Body of pancreas (tissue), 4 donors: ENCODE measurements around the gene TTC7B.

Experiments used
- CTCF ChIP-seq, 7 experiments: fragments of 450-650 bp in 4 of 7; fragments of 200-600 bp in 3 of 7; sonication (generic) in 3 of 7; IDR thresholded peaks; one replicate each; pipeline ENCODE4 v1.5.1; 2016 to 2019; ENCODE audit warnings: antibody characterized with exemption in 7 of 7
- POLR2A ChIP-seq, 3 donors: fragments of 450-650 bp; IDR thresholded peaks; one replicate each; pipeline ENCODE4 v1.6.1; 2016; ENCODE audit warnings: antibody characterized with exemption in 3 of 3, mild to moderate bottlenecking in 2 of 3

- TF ChIP-seq POLR2A (IDR thresholded peaks at IDR 0.05) (no peak), CTCF (IDR thresholded peaks at IDR 0.05) (no peak)
These were observed 87.3 kb downstream of the TTC7B start for GRCh38 chr14:90728951-90729350.
